Right ventricle myocardium inferior (tissue), 1 donor: ENCODE results near the gene ZBTB42. TPM values are rescaled to one million over a fixed set of nuclear protein-coding genes. Genes with fewer than 3 reads are reported as not detected.
"Not testable (repeated sequence)": the region's sequence is repeated elsewhere in the genome, so short reads cannot be mapped to it uniquely, and the experiment has no call there.

Source experiments
- ATAC-seq: fragments of 200-7000 bp; cut with Tn5 transposase; one replicate; pipeline ENCODE4 v1.9.1; 2020; ENCODE audit warnings: mild to moderate bottlenecking, moderate library complexity
- DNase-seq: peaks from one replicate; pipeline ENCODE4 v3.0.0; 2021; ENCODE audit errors: missing footprints
- intact Hi-C: fragments of 100-400 bp; cut with DNase I; formaldehyde crosslinking; loops from one replicate; pipeline ENCODE4 v1.11.0; 2022
- total RNA-seq: library from RNA; stranded (reverse); fragmentation: NEBNext Ultra II Directional; extraction: Animal tissue kit (Norgen Biotek cat#: 25700); gene quantifications from one replicate; pipeline ENCODE4 v1.2.1, GENCODE V29; 2021
- donor health status: DM: no; HTN: yes; CAD: no; lungs with severe emphysema.

ZBTB42 gene
- total RNA-seq, 1 donor from 2014 or later = 5.6 TPM

GRCh38 chr14:104819361-104819781 is 18.5 kb downstream of the ZBTB42 start:
- no peak for DNase-seq
- no peak for ATAC-seq
- intact Hi-C loops = no loop called here

GRCh38 chr14:104820669-104821228 is 19.8 kb downstream of the ZBTB42 start:
- intact Hi-C loops = no loop called here
- no peak for ATAC-seq
- no peak for DNase-seq

GRCh38 chr14:104821229-104821945 is 20.5 kb downstream of the ZBTB42 start:
- ATAC-seq (no peak), DNase-seq (no peak)
- intact Hi-C loops = no loop called here

GRCh38 chr14:104821971-104822608 is 21.2 kb downstream of the ZBTB42 start:
- DNase-seq (no peak), ATAC-seq (no peak)
- intact Hi-C loops = no loop called here

- no peak for DNase-seq
- no peak for ATAC-seq
- intact Hi-C loops = no loop called here
Observed at GRCh38 chr14:104822821-104823615, 22.1 kb downstream of the ZBTB42 start.

GRCh38 chr14:104824353-104824997 is 23.6 kb downstream of the ZBTB42 start:
- intact Hi-C loops = no loop called here
- DNase-seq (no peak), ATAC-seq (no peak)

- peak; percentile 92 for ATAC-seq
- DNase-seq = peak; percentile 95
- intact Hi-C loops = loop anchor here (1.0 kb wide), 2 partner anchors 26 to 58 kb away; no protein-coding TSS in a partner anchor
Observed at GRCh38 chr14:104826189-104826860, 25.4 kb downstream of the ZBTB42 start.

- intact Hi-C loops = loop anchor here (1.0 kb wide), 2 partner anchors 27 to 59 kb away; no protein-coding TSS in a partner anchor
- ATAC-seq (peak; percentile 1), DNase-seq (no peak)
Observed at GRCh38 chr14:104826861-104827176, 25.9 kb downstream of the ZBTB42 start.

GRCh38 chr14:104827177-104828055 is 26.5 kb downstream of the ZBTB42 start:
- ATAC-seq (peak; percentile 43), DNase-seq (no peak)
- intact Hi-C loops = no loop called here

- DNase-seq (no peak), ATAC-seq (no peak)
- intact Hi-C loops = no loop called here
Observed at GRCh38 chr14:104830781-104831180, 29.9 kb downstream of the ZBTB42 start.

GRCh38 chr14:104836171-104836935 is 35.5 kb downstream of the ZBTB42 start:
- intact Hi-C loops, DNase-seq, ATAC-seq: not testable (repeated sequence)

GRCh38 chr14:104841730-104842129 is 40.8 kb downstream of the ZBTB42 start:
- no peak for DNase-seq
- intact Hi-C loops = no loop called here
- no peak for ATAC-seq

- DNase-seq (no peak), ATAC-seq (no peak)
- intact Hi-C loops = no loop called here
Observed at GRCh38 chr14:104843006-104843405, 42.1 kb downstream of the ZBTB42 start.

- DNase-seq (peak; percentile 64), ATAC-seq (peak; percentile 23)
- intact Hi-C loops = no loop called here
Observed at GRCh38 chr14:104843442-104844305, 42.8 kb downstream of the ZBTB42 start.

GRCh38 chr14:104844306-104845032 is 43.6 kb downstream of the ZBTB42 start:
- ATAC-seq = peak; percentile 28
- peak; percentile 58 for DNase-seq
- intact Hi-C loops = no loop called here
